SU-DHL-6 (cell line): ENCODE results near the gene RNASE8.

Experiments used
- H2AFZ ChIP-seq: fragments of 200-600 bp; sonication (generic); 2 replicates; pipeline ENCODE4 v1.6.1; 2014; ENCODE audit warnings: low read depth, mild to moderate bottlenecking, moderate library complexity, mixed read lengths, antibody characterized with exemption, low read length; ENCODE audit not compliant: severe bottlenecking
- H3F3A ChIP-seq: fragments of 200-600 bp; shearing (Covaris generic); 2 replicates; pipeline ENCODE4 v1.6.0; 2016; ENCODE audit warnings: antibody characterized with exemption, mild to moderate bottlenecking; ENCODE audit not compliant: insufficient read depth
- H3K27ac ChIP-seq: fragments of 200-600 bp; sonication (generic); 2 replicates; pipeline ENCODE4 v1.5.1; 2016; ENCODE audit warnings: low read depth, mild to moderate bottlenecking, low read length, moderate library complexity, mixed read lengths
- H3K27me3 ChIP-seq: fragments of 200-600 bp; sonication (generic), shearing (Covaris generic); 2 replicates; pipeline ENCODE4 v1.6.0; 2014; ENCODE audit warnings: mild to moderate bottlenecking, low read length
- H3K36me3 ChIP-seq: fragments of 200-600 bp; sonication (generic); 2 replicates; pipeline ENCODE4 v1.6.1; 2014; ENCODE audit warnings: mild to moderate bottlenecking, low read length, mixed read lengths
- H3K4me2 ChIP-seq: fragments of 300-600, 200-600 bp; shearing (Covaris generic), sonication (generic); 2 replicates; pipeline ENCODE4 v1.6.0; 2014; ENCODE audit warnings: low read length, low read depth, mild to moderate bottlenecking; ENCODE audit not compliant: poor library complexity, severe bottlenecking
- H3K4me3 ChIP-seq: fragments of 200-600 bp; sonication (generic); 2 replicates; pipeline ENCODE4 v1.5.1; 2014; ENCODE audit warnings: antibody characterized with exemption, low read length, mild to moderate bottlenecking, mixed read lengths; ENCODE audit not compliant: insufficient read depth, poor library complexity, severe bottlenecking
- H3K79me2 ChIP-seq: fragments of 200-600 bp; sonication (generic); 2 replicates; pipeline ENCODE4 v1.6.1; 2014; ENCODE audit warnings: mild to moderate bottlenecking, low read length, moderate library complexity; ENCODE audit not compliant: insufficient read depth
- H3K9ac ChIP-seq: fragments of 200-600 bp; sonication (generic); 2 replicates; pipeline ENCODE4 v1.7.0; 2014; ENCODE audit warnings: mild to moderate bottlenecking, low read length
- H3K9me2 ChIP-seq: fragments of 200-600 bp; sonication (generic); replicated peaks from 2 replicates; pipeline ENCODE4 v1.6.1; 2014; ENCODE audit warnings: low read length; ENCODE audit not compliant: insufficient read depth
- H3K9me3 ChIP-seq: fragments of 200-600 bp; sonication (generic); 2 replicates; pipeline ENCODE4 v1.6.1; 2014; ENCODE audit warnings: low read length, mixed read lengths; ENCODE audit not compliant: insufficient read depth
- H4K20me1 ChIP-seq: fragments of 200-600 bp; sonication (generic); 2 replicates; pipeline ENCODE4 v1.6.1; 2014; ENCODE audit warnings: low read depth, mild to moderate bottlenecking, antibody characterized with exemption, low read length, moderate library complexity, mixed read lengths
- EZH2phosphoT487 ChIP-seq: fragments of 200-600 bp; sonication (generic), shearing (Covaris generic); conservative IDR thresholded peaks from 2 replicates; pipeline ENCODE4 v1.6.1; 2018; ENCODE audit warnings: mild to moderate bottlenecking, antibody characterized with exemption, low read length, moderate library complexity, mixed read lengths
- TF ChIP-seq, protein P1 (sequence below): fragments of 200-600 bp; sonication (generic); IDR thresholded peaks from one replicate; pipeline ENCODE4 v1.5.1; 2017; ENCODE audit warnings: antibody characterized with exemption, mild to moderate bottlenecking, low read length, moderate library complexity; ENCODE audit not compliant: insufficient read depth, poor library complexity, severe bottlenecking

RNASE8 gene

DNA sequence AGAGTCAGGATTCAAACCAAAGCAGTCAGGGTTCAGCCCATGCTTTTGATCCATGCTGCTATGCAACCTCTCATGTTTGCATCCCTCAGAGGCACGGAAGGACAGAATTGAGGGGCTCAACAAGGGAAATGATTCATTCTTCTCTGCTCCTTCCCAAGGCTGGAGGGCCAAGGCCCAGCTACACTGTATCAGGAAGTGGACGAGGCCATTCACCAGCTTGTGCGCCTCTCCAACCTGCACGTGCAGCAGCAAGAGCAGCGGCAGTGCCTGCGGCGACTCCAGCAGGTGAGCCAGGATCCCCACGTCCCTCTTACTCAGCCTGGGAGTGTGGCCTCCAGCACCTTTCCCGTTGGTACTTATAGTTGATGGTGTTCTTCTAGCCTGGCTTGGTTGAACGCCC is 21.1 kb downstream of the RNASE8 start:
- Histone ChIP-seq H3K36me3 (no peaks in the 10 kb centered on the region), H3K4me2 (no peak overlapping the region), H2AFZ (no peak overlapping the region), H4K20me1 (no peaks in the 10 kb centered on the region), H3K9ac (no peak overlapping the region), H3K27me3 (no peaks in the 10 kb centered on the region), H3K9me2 (no peaks in the 10 kb centered on the region), H3K27ac (no peak overlapping the region), H3K4me3 (no peak overlapping the region), H3K9me3 (no peaks in the 10 kb centered on the region), H3K79me2 (no peaks in the 10 kb centered on the region), H3F3A (no peaks in the 10 kb centered on the region)
- TF ChIP-seq EZH2phosphoT487, result no peak
- TF ChIP-seq, protein P1, sequence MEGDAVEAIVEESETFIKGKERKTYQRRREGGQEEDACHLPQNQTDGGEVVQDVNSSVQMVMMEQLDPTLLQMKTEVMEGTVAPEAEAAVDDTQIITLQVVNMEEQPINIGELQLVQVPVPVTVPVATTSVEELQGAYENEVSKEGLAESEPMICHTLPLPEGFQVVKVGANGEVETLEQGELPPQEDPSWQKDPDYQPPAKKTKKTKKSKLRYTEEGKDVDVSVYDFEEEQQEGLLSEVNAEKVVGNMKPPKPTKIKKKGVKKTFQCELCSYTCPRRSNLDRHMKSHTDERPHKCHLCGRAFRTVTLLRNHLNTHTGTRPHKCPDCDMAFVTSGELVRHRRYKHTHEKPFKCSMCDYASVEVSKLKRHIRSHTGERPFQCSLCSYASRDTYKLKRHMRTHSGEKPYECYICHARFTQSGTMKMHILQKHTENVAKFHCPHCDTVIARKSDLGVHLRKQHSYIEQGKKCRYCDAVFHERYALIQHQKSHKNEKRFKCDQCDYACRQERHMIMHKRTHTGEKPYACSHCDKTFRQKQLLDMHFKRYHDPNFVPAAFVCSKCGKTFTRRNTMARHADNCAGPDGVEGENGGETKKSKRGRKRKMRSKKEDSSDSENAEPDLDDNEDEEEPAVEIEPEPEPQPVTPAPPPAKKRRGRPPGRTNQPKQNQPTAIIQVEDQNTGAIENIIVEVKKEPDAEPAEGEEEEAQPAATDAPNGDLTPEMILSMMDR, result no peak

DNA sequence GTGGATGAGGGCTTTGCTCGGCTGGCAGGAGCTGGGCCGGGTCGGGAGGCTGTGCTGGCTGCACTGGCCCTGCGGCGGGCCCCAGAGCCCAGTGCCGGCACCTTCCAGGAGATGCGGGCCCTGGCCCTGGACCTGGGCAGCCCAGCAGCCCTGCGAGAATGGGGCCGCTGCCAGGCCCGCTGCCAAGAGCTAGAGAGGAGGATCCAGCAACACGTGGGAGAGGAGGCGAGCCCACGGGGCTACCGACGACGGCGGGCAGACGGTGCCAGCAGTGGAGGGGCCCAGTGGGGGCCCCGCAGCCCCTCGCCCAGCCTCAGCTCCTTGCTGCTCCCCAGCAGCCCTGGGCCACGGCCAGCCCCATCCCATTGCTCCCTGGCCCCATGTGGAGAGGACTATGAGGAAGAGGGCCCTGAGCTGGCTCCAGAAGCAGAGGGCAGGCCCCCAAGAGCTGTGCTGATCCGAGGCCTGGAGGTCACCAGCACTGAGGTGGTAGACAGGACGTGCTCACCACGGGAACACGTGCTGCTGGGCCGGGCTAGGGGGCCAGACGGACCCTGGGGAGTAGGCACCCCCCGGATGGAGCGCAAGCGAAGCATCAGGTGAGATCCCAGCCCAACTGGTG is 24.0 kb downstream of the RNASE8 start:
- Histone ChIP-seq H3K27me3 (no peaks in the 10 kb centered on the region), H3K4me3 (no peak overlapping the region), H3K9me3 (no peaks in the 10 kb centered on the region), H2AFZ (no peak overlapping the region), H3K36me3 (no peaks in the 10 kb centered on the region), H3K9me2 (no peaks in the 10 kb centered on the region), H3K9ac (no peak overlapping the region), H3K4me2 (no peak overlapping the region), H3K27ac (no peak overlapping the region), H3K79me2 (no peaks in the 10 kb centered on the region), H4K20me1 (no peaks in the 10 kb centered on the region), H3F3A (no peaks in the 10 kb centered on the region)
- no peak for TF ChIP-seq EZH2phosphoT487
- TF ChIP-seq, protein P1, result no peak

DNA sequence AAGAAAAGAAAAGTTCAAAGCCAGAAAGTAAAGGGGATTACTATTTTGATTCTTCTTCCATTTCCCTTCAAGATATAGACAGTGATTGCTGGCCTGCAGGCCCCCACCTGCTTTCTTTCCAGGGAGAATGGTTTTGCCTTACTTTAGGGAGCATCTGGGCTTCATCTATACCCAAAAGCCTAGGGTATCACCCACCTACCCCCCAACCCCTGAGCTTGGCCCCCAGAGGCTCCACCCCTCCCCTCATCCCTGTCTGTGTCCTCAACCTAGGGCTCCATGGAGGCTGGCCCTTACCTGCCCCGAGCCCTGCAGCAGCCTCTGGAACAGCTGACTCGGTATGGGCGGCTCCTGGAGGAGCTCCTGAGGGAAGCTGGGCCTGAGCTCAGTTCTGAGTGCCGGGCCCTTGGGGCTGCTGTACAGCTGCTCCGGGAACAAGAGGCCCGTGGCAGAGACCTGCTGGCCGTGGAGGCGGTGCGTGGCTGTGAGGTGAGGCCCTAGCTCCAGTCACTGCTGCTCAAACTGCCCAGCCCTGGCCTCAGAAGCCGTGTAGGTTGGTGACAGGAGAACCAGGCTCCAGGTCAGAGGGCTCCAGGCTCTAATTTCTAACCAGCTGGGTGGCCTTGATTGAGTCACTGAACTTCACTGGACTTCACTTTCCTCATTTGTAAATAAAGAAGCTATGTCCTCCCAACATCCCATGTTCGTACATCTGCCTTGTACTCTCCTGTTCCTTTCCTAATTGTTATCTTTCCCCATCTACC is 26.1 kb downstream of the RNASE8 start:
- no peaks in the 10 kb centered on the region for H3K9me3 ChIP-seq
- no peak overlapping the region for H3K27ac ChIP-seq
- H3K79me2 ChIP-seq, result no peaks in the 10 kb centered on the region
- no peaks in the 10 kb centered on the region for H3K9me2 ChIP-seq
- no peaks in the 10 kb centered on the region for H3F3A ChIP-seq
- no peak overlapping the region for H3K4me3 ChIP-seq
- no peak overlapping the region for H2AFZ ChIP-seq
- no peak overlapping the region for H3K4me2 ChIP-seq
- no peaks in the 10 kb centered on the region for H3K27me3 ChIP-seq
- H4K20me1 ChIP-seq, result no peaks in the 10 kb centered on the region
- H3K36me3 ChIP-seq, result no peaks in the 10 kb centered on the region
- TF ChIP-seq, protein P1, result no peak
- no peak for TF ChIP-seq EZH2phosphoT487
- H3K9ac ChIP-seq, result no peak overlapping the region
